GM12878 (cell line): ENCODE data around the gene DAPK2. TPM values are rescaled to one million over a fixed set of nuclear protein-coding genes. Genes with fewer than 3 reads are reported as not detected.
"Not testable (repeated sequence)": the region's sequence is repeated elsewhere in the genome, so short reads cannot be mapped to it uniquely, and the experiment has no call there.

Experiments used
- ATAC-seq: fragments of 200-7000 bp; cut with Tn5 transposase; 3 replicates; pipeline ENCODE4 v1.9.1; 2020; ENCODE audit warnings: mild to moderate bottlenecking, moderate library complexity
- BruUV-seq: library from RNA; stranded (reverse); fragments of 400-500 nt; replicated peaks from 2 replicates; lab custom pipeline; 2021; lab: Mats Ljungman, UMichigan
- CTCF ChIA-PET: fragments of 300-600 bp; sonication (Branson Sonifier 250); formaldehyde crosslinking; extraction: SDS; loops from one replicate; lab custom pipeline; 2021; ENCODE audit warnings: inconsistent platforms; lab: Yijun Ruan, JAX
- POLR2A ChIA-PET: fragments of 350-600 bp; formaldehyde crosslinking; extraction: SDS; loops from one replicate; lab custom pipeline; 2021; ENCODE audit warnings: inconsistent platforms; lab: Charles Lee
- RAD21 ChIA-PET: fragments of 300-600 bp; sonication (Branson Sonifier 250); formaldehyde crosslinking; loops from one replicate; lab custom pipeline; 2023; ENCODE audit warnings: antibody characterized with exemption; ENCODE audit not compliant: unreplicated experiment; lab: Charles Lee
- SMC1A ChIA-PET: fragments of 300-600 bp; sonication (Branson Sonifier 250); formaldehyde crosslinking; loops from one replicate; lab custom pipeline; 2023; ENCODE audit not compliant: unreplicated experiment, uncharacterized antibody; lab: Charles Lee
- DNase-seq: peaks from one replicate; pipeline ENCODE4 v3.0.0-alpha.2; 2011; ENCODE audit warnings: low read depth, low spot score
- FAIRE-seq: peaks from 3 replicates; lab custom pipeline; 2011; peaks lifted over from hg19 to GRCh38; lab: Jason Lieb, UNC
- H2AFZ ChIP-seq: 2 replicates; pipeline ENCODE4 v1.6.0; 2011; ENCODE audit warnings: low read depth, low read length, control low read depth; ENCODE audit not compliant: control insufficient read depth
- H3K27ac ChIP-seq: 2 replicates; pipeline ENCODE4 v1.5.1; 2011; ENCODE audit warnings: control low read depth; ENCODE audit not compliant: control insufficient read depth, insufficient read depth
- H3K27me3 ChIP-seq, 2 experiments: replicated peaks in 1 of 2; 2 replicates each; pipeline versions ENCODE4 v1.6.0 to v1.6.1; 2011; ENCODE audit warnings: low read length in 1 of 2; ENCODE audit not compliant: control insufficient read depth in 2 of 2, insufficient read depth in 2 of 2
- H3K36me3 ChIP-seq, 2 experiments: 2 replicates each; pipeline ENCODE4 v1.5.1; 2011; ENCODE audit warnings: low read length in 1 of 2; ENCODE audit not compliant: control insufficient read depth in 2 of 2, insufficient read depth in 2 of 2
- H3K4me1 ChIP-seq: 2 replicates; pipeline ENCODE4 v1.6.1; 2011; ENCODE audit warnings: mild to moderate bottlenecking, low read length, moderate library complexity, mixed read lengths; ENCODE audit not compliant: control insufficient read depth, insufficient read depth
- H3K4me2 ChIP-seq: 2 replicates; pipeline ENCODE4 v1.6.0; 2011; ENCODE audit warnings: control low read depth; ENCODE audit not compliant: control insufficient read depth, insufficient read depth
- H3K4me3 ChIP-seq: fragments of 200-600 bp; sonication (generic); 2 replicates; pipeline ENCODE4 v1.5.1; 2016
- H3K79me2 ChIP-seq: 2 replicates; pipeline ENCODE4 v1.6.0; 2011; ENCODE audit warnings: low read length; ENCODE audit not compliant: control insufficient read depth, insufficient read depth
- H3K9ac ChIP-seq: 2 replicates; pipeline ENCODE4 v1.8.0; 2011; ENCODE audit warnings: low read length, control low read depth, mixed read lengths; ENCODE audit not compliant: control insufficient read depth, insufficient read depth
- H3K9me3 ChIP-seq: replicated peaks from 3 replicates; pipeline ENCODE4 v1.5.1; 2011; ENCODE audit warnings: mild to moderate bottlenecking, low read length; ENCODE audit not compliant: control insufficient read depth, insufficient read depth
- H4K20me1 ChIP-seq: 2 replicates; pipeline ENCODE4 v1.6.0; 2011; ENCODE audit not compliant: control insufficient read depth, insufficient read depth
- IKZF1 ChIP-seq: fragments of 450-650 bp; conservative IDR thresholded peaks from 2 replicates; pipeline ENCODE4 v1.6.1; 2017; ENCODE audit warnings: antibody characterized with exemption, mild to moderate bottlenecking
- POU2F2 ChIP-seq: IDR thresholded peaks from 3 replicates; pipeline ENCODE4 v1.6.1; 2011; ENCODE audit warnings: low read depth, mild to moderate bottlenecking, low read length, borderline replicate concordance
- SP1 ChIP-seq: IDR thresholded peaks from one replicate; pipeline ENCODE4 v1.6.1; 2011; ENCODE audit warnings: low read depth, low read length
- STAT1 ChIP-seq: fragments of 450-650 bp; conservative IDR thresholded peaks from 2 replicates; pipeline ENCODE4 v1.6.1; 2014; ENCODE audit warnings: antibody characterized with exemption, mild to moderate bottlenecking
- YBX1 ChIP-seq: fragments of 450-650 bp; IDR thresholded peaks from 2 replicates; pipeline ENCODE4 v1.6.1; 2016; ENCODE audit warnings: antibody characterized with exemption
- ZNF622 ChIP-seq: fragments of 450-650 bp; IDR thresholded peaks from 2 replicates; pipeline ENCODE4 v1.6.1; 2017; ENCODE audit warnings: mild to moderate bottlenecking, inconsistent platforms
- WGBS: methylation state at CpG from one replicate; pipeline ENCODE4 v1.1.6; 2016; ENCODE audit warnings: low lambda C conversion rate; ENCODE audit not compliant: insufficient replicate concordance, insufficient coverage; ENCODE audit errors: missing lambda C conversion rate; 5-methylcytosine and 5-hydroxymethylcytosine counted together
- in situ Hi-C: fragments of 300-500 bp; cut with MboI; formaldehyde crosslinking; loops from 9 replicates; pipeline ENCODE4 v1.14.3; 2018; ENCODE audit warnings: mixed read lengths
- intact Hi-C: fragments of 100-400 bp; cut with micrococcal nuclease; formaldehyde crosslinking; loops from one replicate; pipeline ENCODE4 v1.14.2; 2022; ENCODE audit not compliant: unreplicated experiment
- polyA plus RNA-seq, 11 experiments: library from polyadenylated mRNA; depleted of rRNA in 4 of 11; unstranded in 6 of 11; stranded (reverse) in 5 of 11; fragments of >200 nt; fragmentation: Nextera tagmentation in 4 of 11; fragmentation: Illumina TruSeq in 1 of 11; extraction: Ambion mirVana in 4 of 11; extraction: Trizol in 1 of 11; gene quantifications; 1 replicate in 1 of 11; 2 replicates in 10 of 11; pipeline versions ENCODE4 v1.2.1 to v1.2.3, GENCODE V29; 2011 to 2016; ENCODE audit warnings: inconsistent platforms in 2 of 11, missing spikeins in 2 of 11, low read depth in 1 of 11
- total RNA-seq, 4 experiments: library from RNA; depleted of rRNA in 3 of 4; stranded (reverse); fragments of >200 nt in 3 of 4; fragmentation: Illumina TruSeq in 1 of 4; extraction: Trizol in 1 of 4; gene quantifications; 2 replicates each; pipeline versions ENCODE4 v1.2.1 to v1.2.3, GENCODE V29; 2013 to 2021
- TF ChIP-seq, protein P1 (sequence below): IDR thresholded peaks from 2 replicates; pipeline ENCODE4 v1.6.1; 2011; ENCODE audit warnings: borderline replicate concordance, low read depth, mild to moderate bottlenecking, moderate library complexity, mixed read lengths, low read length; ENCODE audit not compliant: insufficient read depth; ENCODE audit errors: extremely low read length

Gene DAPK2
- total and polyA plus RNA-seq, 10 of the 15 experiments (the other 5 are each of a cell fraction or from before 2014, with no cell fraction given): 0.69 to 8.4 (median 4.1) TPM

DNA sequence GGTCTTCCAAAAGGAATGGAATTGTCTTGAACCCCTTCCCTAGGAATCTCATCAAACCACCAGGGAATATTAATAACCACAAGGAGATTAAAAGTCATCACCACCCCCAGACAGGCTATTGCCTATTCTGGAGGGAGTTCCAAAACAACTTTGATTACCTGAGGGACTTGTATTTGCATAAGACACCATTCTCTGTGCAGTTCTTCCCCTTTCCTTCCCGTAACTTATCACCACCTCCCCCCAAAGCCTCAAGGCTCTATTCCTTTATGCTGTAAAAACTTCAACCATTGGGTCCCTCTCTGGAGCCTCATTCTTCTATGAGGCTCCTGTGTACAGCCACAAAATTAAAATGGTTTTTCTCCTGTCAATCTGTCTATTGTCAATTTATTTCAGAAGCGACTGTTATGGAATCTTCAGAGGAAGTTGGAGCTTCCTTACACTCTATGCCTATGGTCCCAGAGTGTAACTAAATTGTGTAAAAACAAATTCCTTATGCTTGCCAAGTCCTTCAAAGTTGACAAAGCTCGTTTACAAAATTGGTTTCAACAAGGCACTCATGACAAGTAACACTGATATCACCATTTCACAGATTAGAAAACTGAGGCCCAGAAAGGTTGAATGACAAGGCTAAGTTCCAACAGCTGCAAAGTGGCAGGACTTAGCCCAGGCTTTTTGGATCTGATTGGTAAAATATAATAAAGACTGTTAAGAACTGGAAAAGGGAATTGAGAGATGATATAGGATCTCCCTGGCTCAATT is 144.2 kb downstream of the DAPK2 start:
- POLR2A ChIA-PET: no interaction called here
- Histone ChIP-seq H3K9ac (no peak overlapping the region), H3K27ac (no peak overlapping the region), H4K20me1 (no peaks in the 10 kb centered on the region), H3K4me1 (peaks cover 34% of the 10 kb centered on the region), H3K36me3 (no peaks in the 10 kb centered on the region), H3K79me2 (no peaks in the 10 kb centered on the region), H2AFZ (no peak overlapping the region), H3K4me2 (no peak overlapping the region; the same call in 1 of the 2 replicates), H3K27me3 (no peaks in the 10 kb centered on the region), H3K9me3 (no peaks in the 10 kb centered on the region), H3K4me3 (no peak overlapping the region)
- SMC1A ChIA-PET: interaction anchor here (0.7 to 1.4 kb wide), 8 partner anchors 8 to 1004 kb away, joined by 3 to 5 read pairs (median 3); no protein-coding TSS in a partner anchor
- WGBS: 27% methylated on average over 3 of the region's 3 CpGs
- CTCF ChIA-PET: interaction anchor here (1.3 to 1.6 kb wide), 2 partner anchors 18 to 42 kb away, joined by 3 read pairs; no protein-coding TSS in a partner anchor
- no peak for ATAC-seq
- TF ChIP-seq POU2F2 (0 out of 3 replicates have a peak, but pooled peaks have one; percentile 23), SP1 (no peak)
- TF ChIP-seq, protein P1, sequence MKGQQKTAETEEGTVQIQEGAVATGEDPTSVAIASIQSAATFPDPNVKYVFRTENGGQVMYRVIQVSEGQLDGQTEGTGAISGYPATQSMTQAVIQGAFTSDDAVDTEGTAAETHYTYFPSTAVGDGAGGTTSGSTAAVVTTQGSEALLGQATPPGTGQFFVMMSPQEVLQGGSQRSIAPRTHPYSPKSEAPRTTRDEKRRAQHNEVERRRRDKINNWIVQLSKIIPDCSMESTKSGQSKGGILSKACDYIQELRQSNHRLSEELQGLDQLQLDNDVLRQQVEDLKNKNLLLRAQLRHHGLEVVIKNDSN: no peak
- no TSS peak for BruUV-seq
- intact Hi-C loops: no loop called here
- RAD21 ChIA-PET: interaction anchor here (1.0 to 1.9 kb wide), 2 partner anchors 9 to 114 kb away, joined by 3 to 4 read pairs; no protein-coding TSS in a partner anchor
- DNase-seq: no peak
- in situ Hi-C loops: no loop called here
- no peak for FAIRE-seq

DNA sequence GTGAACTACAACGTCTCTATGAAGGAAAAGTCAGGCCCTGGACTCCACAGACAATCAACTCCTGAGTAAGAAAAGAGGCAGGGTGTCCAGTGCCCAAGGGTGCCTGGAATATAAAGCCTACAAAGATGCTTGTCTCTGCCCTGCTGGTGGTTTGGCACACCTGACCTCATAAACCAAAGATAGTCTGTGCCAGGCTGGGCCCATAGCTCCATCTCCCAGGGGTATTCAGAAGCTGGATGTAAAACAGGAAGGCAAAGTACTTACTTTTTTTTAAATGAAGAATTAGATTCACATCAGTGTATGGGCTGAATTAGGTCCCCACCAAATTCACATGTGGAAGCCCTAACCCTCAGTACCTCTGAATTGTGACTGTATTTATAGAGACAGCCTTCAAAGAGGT is 146.0 kb downstream of the DAPK2 start:
- no peak overlapping the region for H3K4me3 ChIP-seq
- TF ChIP-seq IKZF1: no peak
- TF ChIP-seq ZNF622: no peak
- no peak for TF ChIP-seq YBX1
- no peak for TF ChIP-seq STAT1
- FAIRE-seq: no peak

DNA sequence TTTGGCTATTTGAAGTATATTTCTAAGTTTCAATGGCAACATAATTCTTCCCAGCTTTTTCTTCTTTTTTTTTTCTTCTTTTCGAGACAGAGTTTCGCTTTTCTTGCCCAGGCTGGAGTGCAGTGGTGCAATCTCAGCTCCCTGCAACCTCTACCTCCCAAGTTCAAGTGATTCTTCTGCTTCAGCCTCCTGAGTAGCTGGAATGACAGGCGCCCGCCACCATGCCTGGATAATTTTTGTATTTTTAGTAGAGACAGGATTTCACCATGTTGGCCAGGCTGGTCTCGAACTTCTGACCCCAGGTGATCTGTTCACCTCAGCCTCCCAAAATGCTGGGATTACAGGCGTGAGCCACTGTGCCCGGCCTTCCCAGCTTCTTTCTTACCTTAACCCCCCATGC is 146.7 kb downstream of the DAPK2 start:
- ATAC-seq, H2AFZ ChIP-seq, H3K9ac ChIP-seq, H3K27ac ChIP-seq, FAIRE-seq, BruUV-seq, H3K79me2 ChIP-seq, H3K36me3 ChIP-seq, DNase-seq, H3K4me3 ChIP-seq, H3K9me3 ChIP-seq, H4K20me1 ChIP-seq, H3K4me2 ChIP-seq, H3K27me3 ChIP-seq, in situ Hi-C loops: not testable (repeated sequence)
- H3K4me1 ChIP-seq: peaks cover 40% of the 10 kb centered on the region
- RAD21 ChIA-PET: interaction anchor here (1.1 to 1.6 kb wide), 2 partner anchors 26 to 111 kb away, joined by 3 to 4 read pairs; no protein-coding TSS in a partner anchor
- intact Hi-C loops: loop anchor here (10.0 kb wide), 1 partner anchor 395 kb away; the partner anchor contains the start of gene USP3
- CTCF ChIA-PET: interaction anchor here (0.6 to 1.5 kb wide), 5 partner anchors 42 to 180 kb away, joined by 3 to 6 read pairs (median 4); no protein-coding TSS in a partner anchor
- POLR2A ChIA-PET: interaction anchor here (0.7 kb wide), 1 partner anchor 1619 kb away, joined by 4 read pairs; no protein-coding TSS in a partner anchor
- SMC1A ChIA-PET: interaction anchor here (1.4 to 1.5 kb wide), 2 partner anchors 17 to 46 kb away, joined by 4 to 5 read pairs; no protein-coding TSS in a partner anchor
- WGBS: 88% methylated on average over 6 of the region's 7 CpGs

More for the DNA sequence above, 146.0 kb downstream of the DAPK2 start:
- ChIA-PET SMC1A (interaction anchor here (1.0 to 1.4 kb wide), 2 partner anchors 12 to 18 kb away, joined by 3 to 5 read pairs; no protein-coding TSS in a partner anchor), RAD21 (interaction anchor here (1.5 to 1.6 kb wide), 2 partner anchors 42 to 110 kb away, joined by 3 to 4 read pairs; no protein-coding TSS in a partner anchor), POLR2A (no interaction called here), CTCF (interaction anchor here (1.3 kb wide), 1 partner anchor 45 kb away, joined by 3 read pairs; no protein-coding TSS in a partner anchor)
- no peaks in the 10 kb centered on the region for H4K20me1 ChIP-seq
- no peaks in the 10 kb centered on the region for H3K9me3 ChIP-seq
- ATAC-seq: no peak
- no peaks in the 10 kb centered on the region for H3K36me3 ChIP-seq
- H3K4me1 ChIP-seq: peaks cover 40% of the 10 kb centered on the region
- BruUV-seq: no TSS peak
- H3K9ac ChIP-seq: no peak overlapping the region
- no peak for DNase-seq
- no peak overlapping the region for H3K4me2 ChIP-seq
- WGBS: 100% methylated on average over 1 of the region's 1 CpG
- in situ Hi-C loops: no loop called here
- intact Hi-C loops: no loop called here
- H3K27ac ChIP-seq: no peak overlapping the region; the same call in 1 of the 2 replicates
- no peak overlapping the region for H2AFZ ChIP-seq
- no peaks in the 10 kb centered on the region for H3K79me2 ChIP-seq
- no peaks in the 10 kb centered on the region for H3K27me3 ChIP-seq
